ENCODE measurements around the gene FCN2.

The FCN2 gene

GRCh38 chr9:134932606-134933005 is 52.0 kb downstream of the FCN2 start:
- DNase-seq (ENCODE audit: low spot score) = no peak

GRCh38 chr9:134933076-134933659 is 52.6 kb downstream of the FCN2 start:
- no peak for DNase-seq (ENCODE audit: low spot score)

- DNase-seq (ENCODE audit: low spot score) = no peak
Measured at GRCh38 chr9:134935056-134935640, 54.5 kb downstream of the FCN2 start.

DNA sequence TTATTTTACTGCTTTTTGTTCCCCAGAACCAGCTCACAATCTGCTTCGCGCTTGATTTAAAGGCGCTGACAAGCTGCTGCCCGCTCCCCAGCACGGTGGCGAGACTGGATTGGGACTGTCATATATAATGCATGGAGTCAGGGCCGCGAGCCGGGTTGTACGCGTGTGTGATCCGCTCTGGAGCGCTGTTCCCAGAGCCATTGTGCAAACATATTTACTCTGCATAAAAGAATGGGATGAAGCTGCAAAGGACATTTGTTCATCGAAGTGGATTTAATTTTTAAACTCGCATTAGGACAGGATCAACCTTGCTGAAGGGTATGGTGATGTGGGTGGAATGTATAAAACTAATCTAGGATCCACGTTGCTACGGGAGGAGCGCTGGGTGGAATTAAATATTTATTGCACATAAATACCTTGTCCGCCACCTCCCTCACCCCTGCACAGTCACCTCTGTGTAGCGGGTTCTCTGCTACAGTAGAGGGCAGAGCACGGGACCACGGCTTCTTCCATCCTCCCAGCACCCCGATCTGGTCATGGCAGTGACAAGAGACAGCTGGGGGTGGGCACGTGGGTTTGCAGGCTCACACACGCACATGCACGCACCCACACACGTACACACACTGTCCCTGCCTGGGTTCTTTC is 55.2 kb downstream of the FCN2 start:
- no peak for DNase-seq (ENCODE audit: low spot score)

GRCh38 chr9:134936346-134937163 is 55.9 kb downstream of the FCN2 start:
- DNase-seq (ENCODE audit: low spot score) = peak; percentile 83

All from germinal center (tissue), 1 donor.